ENCODE results near the gene PLXNB2. TPM values are rescaled to one million over a fixed set of nuclear protein-coding genes. Genes with fewer than 3 reads are reported as not detected.

PLXNB2 gene
- total RNA-seq, 4 donors from 2014 or later = 93.2 to 207 (median 102) TPM

GRCh38 chr22:50258361-50259292 is 48.8 kb downstream of the PLXNB2 start:
- H3K4me1 ChIP-seq = peaks cover 0 to 45% (median 6%) of the 10 kb centered on the region in 3 donors
- ATAC-seq = no peak
- 51% methylated on average over 7 of the region's 24 CpGs; no CpG with 5 or more reads in 1 of the 2 donors for WGBS, 2 donors (ENCODE audit: low coverage in 1 of 2)
- no peak for TF ChIP-seq POLR2A (IDR thresholded peaks at IDR 0.05)
- TF ChIP-seq POLR2AphosphoS5 (IDR thresholded peaks at IDR 0.05) = no peak
- TF ChIP-seq EP300 (IDR thresholded peaks at IDR 0.05) = no peak
- TF ChIP-seq CTCF (IDR thresholded peaks at IDR 0.05) = no peak
- H3K27ac ChIP-seq = no peak overlapping the region
- peaks cover 57% of the 10 kb centered on the region for H3K27me3 ChIP-seq
- no peak overlapping the region for H3K4me3 ChIP-seq
- no peaks in the 10 kb centered on the region for H3K9me3 ChIP-seq
- peaks cover 0 to 12% of the 10 kb centered on the region in 2 donors for H3K36me3 ChIP-seq

- Histone ChIP-seq H3K4me3 (no peak overlapping the region), H3K27me3 (peaks cover 48% of the 10 kb centered on the region), H3K27ac (no peak overlapping the region), H3K36me3 (peaks cover 0 to 12% of the 10 kb centered on the region in 2 donors), H3K9me3 (no peaks in the 10 kb centered on the region), H3K4me1 (peaks cover 0 to 38% (median 6%) of the 10 kb centered on the region in 3 donors)
- 50% methylated on average over 2 of the region's 31 CpGs; no CpG with 5 or more reads in 1 of the 2 donors for WGBS, 2 donors (ENCODE audit: low coverage in 1 of 2)
- TF ChIP-seq EP300 (IDR thresholded peaks at IDR 0.05) (no peak), POLR2A (IDR thresholded peaks at IDR 0.05) (no peak), CTCF (IDR thresholded peaks at IDR 0.05) (no peak), POLR2AphosphoS5 (IDR thresholded peaks at IDR 0.05) (no peak)
- no peak for ATAC-seq
Observed at GRCh38 chr22:50257451-50258360, 49.7 kb downstream of the PLXNB2 start.

GRCh38 chr22:50257041-50257440 is 50.4 kb downstream of the PLXNB2 start:
- TF ChIP-seq EP300 (IDR thresholded peaks at IDR 0.05) (no peak), POLR2AphosphoS5 (IDR thresholded peaks at IDR 0.05) (no peak), CTCF (IDR thresholded peaks at IDR 0.05) (no peak), POLR2A (IDR thresholded peaks at IDR 0.05) (no peak)
- no CpG with 5 or more reads among the region's 16 CpGs for WGBS, 2 donors (ENCODE audit: low coverage in 1 of 2)
- peaks cover 42% of the 10 kb centered on the region for H3K27me3 ChIP-seq
- peaks cover 0 to 12% of the 10 kb centered on the region in 2 donors for H3K36me3 ChIP-seq
- no peak for ATAC-seq
- H3K4me1 ChIP-seq = peaks cover 0 to 36% (median 4%) of the 10 kb centered on the region in 3 donors
- no peak overlapping the region for H3K27ac ChIP-seq
- H3K9me3 ChIP-seq = no peaks in the 10 kb centered on the region
- no peak overlapping the region for H3K4me3 ChIP-seq

GRCh38 chr22:50256258-50256862 is 51.1 kb downstream of the PLXNB2 start:
- TF ChIP-seq CTCF (IDR thresholded peaks at IDR 0.05) = no peak
- no peak for TF ChIP-seq POLR2A (IDR thresholded peaks at IDR 0.05)
- no peak for TF ChIP-seq POLR2AphosphoS5 (IDR thresholded peaks at IDR 0.05)
- no peak for TF ChIP-seq EP300 (IDR thresholded peaks at IDR 0.05)
- ATAC-seq = no peak
- Histone ChIP-seq H3K27me3 (peaks cover 35% of the 10 kb centered on the region), H3K27ac (no peak overlapping the region), H3K4me3 (no peak overlapping the region), H3K4me1 (peaks cover 0 to 36% (median 4%) of the 10 kb centered on the region in 3 donors), H3K36me3 (peaks cover 0 to 12% of the 10 kb centered on the region in 2 donors), H3K9me3 (no peaks in the 10 kb centered on the region)
- no CpG with 5 or more reads among the region's 12 CpGs for WGBS, 2 donors (ENCODE audit: low coverage in 1 of 2)

Data from gastroesophageal sphincter (tissue), 4 donors.